Ecto neural progenitor cell (in vitro differentiated cells): ENCODE results near the gene SPATA9.

Experiments used
- DNase-seq: peaks from one replicate; pipeline ENCODE4 v3.0.0-alpha.2; 2018; ENCODE audit warnings: low spot score

The SPATA9 gene

DNA sequence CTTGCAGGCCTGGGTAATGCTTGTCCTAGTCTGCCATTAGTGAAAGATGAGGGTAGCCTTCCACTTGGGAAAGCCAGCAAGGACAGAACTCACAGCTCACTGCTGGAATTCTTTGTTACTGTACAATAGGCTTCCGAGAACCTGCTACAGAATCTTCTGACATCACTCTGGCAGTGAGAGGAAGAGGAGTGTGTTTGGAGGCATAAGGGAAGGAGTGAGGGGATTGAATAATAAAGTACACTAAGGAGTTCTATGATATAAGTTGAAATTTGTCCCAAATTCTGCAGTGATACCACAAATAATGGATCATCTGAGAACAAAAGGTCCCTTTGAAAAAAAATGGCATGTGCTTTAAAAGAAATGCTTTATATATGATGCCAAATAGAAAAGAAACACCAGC lies at the start of gene SPATA9:
SPATA9 (minus strand) TSS at position 101 of the 400 bp plus-strand sequence. CDS start 137 bp downstream, outside the sequence.
- no peak for DNase-seq

- DNase-seq, result peak; percentile 73
Measured at GRCh38 chr5:95731571-95732554, 49.1 kb upstream of the SPATA9 start.

GRCh38 chr5:95730730-95731570 lies 48.2 kb upstream of the SPATA9 start, which contains the start of gene RHOBTB3:
Gene RHOBTB3, plus strand, starts transcription at chr5:95731336. Its CDS starts 347 bp downstream, at chr5:95731683.
- peak; percentile 84 for DNase-seq

DNA sequence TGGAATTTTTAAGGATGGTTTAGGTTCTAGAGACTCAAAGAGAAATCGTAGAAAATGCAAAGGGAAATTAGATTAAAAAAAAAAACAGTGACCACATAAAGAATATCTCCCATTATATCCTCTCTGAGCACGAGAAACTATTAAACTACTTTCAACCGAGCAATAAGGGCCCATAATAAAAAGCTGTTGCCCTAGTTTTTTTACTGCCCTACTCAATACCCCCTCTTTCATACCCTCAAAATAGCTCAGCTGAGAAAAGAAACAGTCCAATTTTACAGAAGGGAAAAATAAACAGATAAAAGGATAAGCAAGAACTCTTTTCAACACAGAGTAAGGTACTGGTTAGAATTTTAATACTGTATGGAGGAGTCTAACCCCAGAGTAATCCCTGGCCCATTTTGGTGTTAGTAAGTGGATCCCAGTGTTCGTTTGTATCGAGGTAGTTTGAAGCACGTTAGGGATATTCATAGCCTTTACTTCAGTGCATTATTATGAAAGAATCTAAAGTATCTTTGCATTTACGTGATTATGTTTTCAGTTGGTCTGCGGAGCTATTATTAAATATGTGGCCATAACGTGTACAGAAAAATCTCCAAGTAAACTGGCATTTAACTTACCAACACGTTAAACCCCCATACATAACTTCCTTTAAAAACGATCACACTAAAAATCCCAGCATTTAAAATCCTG lies 47.4 kb upstream of the SPATA9 start:
- DNase-seq, result no peak

GRCh38 chr5:95729115-95730010 lies 46.6 kb upstream of the SPATA9 start:
- no peak for DNase-seq

GRCh38 chr5:95728494-95729114 lies 45.8 kb upstream of the SPATA9 start:
- no peak for DNase-seq

- no peak for DNase-seq
Measured at GRCh38 chr5:95727764-95728191, 45.0 kb upstream of the SPATA9 start.

GRCh38 chr5:95726811-95727763 lies 44.3 kb upstream of the SPATA9 start:
- DNase-seq, result no peak

- no peak for DNase-seq
Measured at GRCh38 chr5:95725937-95726810, 43.4 kb upstream of the SPATA9 start.

DNA sequence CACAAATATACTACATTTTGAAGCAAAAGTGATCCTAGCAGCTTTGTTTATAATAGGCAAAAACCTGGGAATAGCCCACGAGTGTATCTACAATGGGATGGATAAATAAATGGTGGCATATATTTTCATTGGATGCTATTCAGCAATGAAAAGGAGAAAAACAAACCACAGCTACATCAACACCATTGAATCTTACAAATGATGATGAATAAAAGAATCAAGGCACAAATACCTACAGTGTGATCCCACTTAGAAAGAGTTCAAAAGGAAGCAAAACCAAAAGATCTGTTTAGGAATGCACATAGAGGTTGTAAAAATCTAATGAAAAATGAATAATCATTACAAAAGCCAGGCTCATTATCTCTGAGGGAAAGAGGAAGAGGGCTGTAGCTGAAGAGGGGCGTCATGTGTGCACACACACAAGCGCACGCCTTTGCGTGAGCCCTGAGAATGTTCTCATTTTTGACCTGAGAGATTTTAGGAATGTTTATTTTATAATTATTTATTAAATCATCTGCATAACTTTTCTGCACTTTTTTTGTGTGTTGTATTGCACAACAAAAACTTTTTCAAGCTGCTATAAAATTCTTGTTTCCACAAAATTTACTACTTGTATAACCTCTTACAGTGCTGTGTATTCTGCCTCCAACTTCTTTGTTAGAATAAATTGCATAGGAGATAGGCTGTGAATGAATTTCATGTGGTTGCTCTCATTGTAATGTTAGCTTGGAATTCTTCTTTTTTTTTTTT lies 42.5 kb upstream of the SPATA9 start:
- no peak for DNase-seq

GRCh38 chr5:95723632-95724369 lies 41.0 kb upstream of the SPATA9 start:
- DNase-seq, result no peak

DNA sequence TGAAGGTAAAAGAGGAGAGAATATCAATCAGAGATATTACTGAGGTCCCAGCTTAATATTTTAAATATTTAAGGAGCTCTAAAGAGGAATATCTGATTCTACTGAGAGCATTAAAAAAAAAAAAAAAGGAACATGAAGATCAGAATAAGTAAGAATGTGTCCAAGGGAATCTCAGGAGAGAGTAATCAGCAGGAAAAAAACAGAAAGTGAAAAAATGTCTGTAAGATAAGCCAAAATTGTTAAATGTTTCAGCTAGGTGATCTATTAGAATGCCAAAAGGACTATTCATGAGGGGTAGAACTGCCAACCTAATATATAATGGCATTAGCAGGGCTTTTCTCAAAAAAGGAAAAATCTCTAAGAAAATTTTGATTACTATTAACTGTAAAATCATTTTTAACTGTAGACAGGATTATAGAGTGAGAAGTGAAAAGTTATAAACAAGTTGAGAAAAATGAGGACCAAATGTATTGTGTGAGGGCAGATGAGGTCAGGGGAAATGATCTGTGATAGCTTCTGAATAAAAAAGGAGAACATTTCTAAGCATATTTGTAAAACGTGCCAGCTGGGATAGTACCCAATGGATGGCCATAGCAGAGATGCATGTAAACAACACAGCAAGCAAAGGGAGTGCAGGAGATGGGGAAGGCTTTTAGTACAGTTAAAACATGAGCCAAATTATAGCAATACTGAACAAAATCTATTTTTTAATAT lies 38.9 kb upstream of the SPATA9 start:
- no peak for DNase-seq

- DNase-seq, result no peak
Measured at GRCh38 chr5:95720094-95720786, 37.4 kb upstream of the SPATA9 start.

DNA sequence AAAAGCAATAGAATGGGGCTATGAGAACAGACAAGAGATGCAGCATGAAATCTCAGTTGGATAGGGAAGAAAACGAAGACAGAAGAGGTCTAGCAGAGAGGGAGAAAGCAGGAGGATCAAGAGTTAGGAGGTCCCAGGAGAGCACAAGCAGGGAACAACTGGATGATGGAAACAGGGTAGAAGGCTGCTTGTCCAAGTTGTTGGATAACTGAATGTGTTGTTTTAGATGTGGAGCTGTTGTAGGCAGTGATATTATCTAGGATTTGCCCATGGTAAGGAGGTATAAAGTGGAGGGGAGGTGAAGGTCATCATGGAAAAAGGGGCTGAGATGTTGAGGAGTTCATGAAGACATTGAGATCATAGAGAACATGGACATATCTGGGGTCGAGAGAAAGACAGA lies 35.9 kb upstream of the SPATA9 start:
- DNase-seq, result no peak

DNA sequence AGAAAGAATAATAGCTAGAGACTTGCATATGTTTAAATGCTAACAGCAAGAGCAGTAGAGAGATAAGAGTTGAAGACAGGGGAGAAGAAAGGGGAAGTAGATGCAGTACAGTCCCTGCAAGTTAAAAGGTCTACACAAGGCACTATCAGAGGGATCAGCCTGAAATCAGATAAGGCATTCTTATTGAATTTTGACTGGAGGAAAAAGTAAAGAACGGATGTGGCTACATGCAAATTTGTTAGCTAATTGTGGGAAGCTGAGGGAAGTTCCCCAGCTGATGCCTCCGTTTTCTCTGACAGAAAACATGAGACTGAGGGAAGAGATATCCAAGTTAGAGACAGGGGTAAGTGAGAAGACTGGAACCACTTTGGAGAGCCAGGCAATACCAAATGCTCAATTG lies 35.4 kb upstream of the SPATA9 start:
- no peak for DNase-seq

- DNase-seq, result no peak
Measured at GRCh38 chr5:95717439-95717838, 34.6 kb upstream of the SPATA9 start.
